ENCODE measurements around the gene DHX40. TPM values are rescaled to one million over a fixed set of nuclear protein-coding genes. Genes with fewer than 3 reads are reported as not detected.
"Not testable (repeated sequence)": the region's sequence is repeated elsewhere in the genome, so short reads cannot be mapped to it uniquely, and the experiment has no call there.

Gene DHX40
- total and polyA plus RNA-seq, 8 donors = 6.6 to 21.2 (median 15.7) TPM

- no peak for FAIRE-seq
- intact Hi-C loops (cut with DNase I) = no loop called here
- 25 to 27% methylated on average over 12 of the region's 12 CpGs for WGBS, 2 donors
- Histone ChIP-seq H3K27me3 (no peaks in the 10 kb centered on the region), H3K36me3 (no peaks in the 10 kb centered on the region), H3K9me3 (no peaks in the 10 kb centered on the region), H3K4me1 (peaks cover 0 to 3% (median 0%) of the 10 kb centered on the region in 3 donors), H3K4me3 (no peak overlapping the region), H3K27ac (no peak overlapping the region)
- peak; percentile 69 to 98 (median 90) for ATAC-seq
- peak; percentile 78 to 82 (median 80) for TF ChIP-seq CTCF (IDR thresholded peaks at IDR 0.05)
- peak in 5 of 6 donors; percentile 27 to 75 (median 47) for DNase-seq
These were observed 43.8 kb upstream of the DHX40 start for GRCh38 chr17:59521465-59522126.

GRCh38 chr17:59524930-59525329 lies 40.5 kb upstream of the DHX40 start:
- H3K36me3 ChIP-seq; intact Hi-C loops (cut with DNase I); FAIRE-seq; H3K9me3 ChIP-seq; H3K27me3 ChIP-seq; H3K27ac ChIP-seq; DNase-seq; ATAC-seq; H3K4me3 ChIP-seq; H3K4me1 ChIP-seq: not testable (repeated sequence)
- 74 to 75% methylated on average over 3 of the region's 3 CpGs for WGBS, 2 donors

GRCh38 chr17:59525668-59526067 lies 39.7 kb upstream of the DHX40 start:
- no peak overlapping the region for H3K27ac ChIP-seq
- H3K36me3 ChIP-seq = no peaks in the 10 kb centered on the region
- no peak overlapping the region for H3K4me3 ChIP-seq
- 67 to 71% methylated on average over 2 of the region's 2 CpGs for WGBS, 2 donors
- no peak for TF ChIP-seq CTCF (IDR thresholded peaks at IDR 0.05)
- intact Hi-C loops (cut with DNase I) = no loop called here
- DNase-seq (no peak), FAIRE-seq (no peak), ATAC-seq (no peak)
- no peaks in the 10 kb centered on the region for H3K9me3 ChIP-seq
- H3K27me3 ChIP-seq = no peaks in the 10 kb centered on the region
- peaks cover 0 to 3% (median 0%) of the 10 kb centered on the region in 3 donors for H3K4me1 ChIP-seq

GRCh38 chr17:59526451-59526850 lies 39.0 kb upstream of the DHX40 start:
- ATAC-seq = no peak
- no peak overlapping the region for H3K27ac ChIP-seq
- intact Hi-C loops (cut with DNase I) = no loop called here
- H3K4me3 ChIP-seq = no peak overlapping the region
- H3K36me3 ChIP-seq = no peaks in the 10 kb centered on the region
- no peaks in the 10 kb centered on the region for H3K9me3 ChIP-seq
- H3K27me3 ChIP-seq = no peaks in the 10 kb centered on the region
- 62 to 67% methylated on average over 2 of the region's 2 CpGs for WGBS, 2 donors
- no peak for DNase-seq
- TF ChIP-seq CTCF (IDR thresholded peaks at IDR 0.05) = no peak
- no peaks in the 10 kb centered on the region for H3K4me1 ChIP-seq
- FAIRE-seq = no peak

GRCh38 chr17:59527325-59527917 lies 38.0 kb upstream of the DHX40 start:
- no peak overlapping the region for H3K27ac ChIP-seq
- H3K4me3 ChIP-seq = no peak overlapping the region
- FAIRE-seq (no peak), ATAC-seq (no peak), DNase-seq (no peak)
- intact Hi-C loops (cut with DNase I) = no loop called here
- TF ChIP-seq CTCF (IDR thresholded peaks at IDR 0.05) = no peak
- H3K4me1 ChIP-seq = no peaks in the 10 kb centered on the region
- H3K36me3 ChIP-seq = no peaks in the 10 kb centered on the region
- no peaks in the 10 kb centered on the region for H3K9me3 ChIP-seq
- no peaks in the 10 kb centered on the region for H3K27me3 ChIP-seq
- WGBS, 2 donors = 89 to 93% methylated on average over 6 of the region's 6 CpGs

All from pancreas (tissue), 10 donors.